Thymus (tissue), 11 donors: Measurements from ENCODE around the gene ETS1. TPM values are rescaled to one million over a fixed set of nuclear protein-coding genes. Genes with fewer than 3 reads are reported as not detected.
A peak's percentile ranks its signal among the peaks of the same experiment; 100 is the strongest.

Experiments
- DNase-seq, 9 donors: peaks; one replicate each; pipeline ENCODE4 v3.0.0-alpha.2; 2013; ENCODE audit warnings: low spot score in 9 of 9, low read depth in 6 of 9, missing footprints in 1 of 9
- H3K27ac ChIP-seq, 2 donors: one replicate each; pipeline ENCODE4 v1.5.1; 2013; ENCODE audit warnings: control low read depth in 1 of 2, low read depth in 1 of 2, low read length in 1 of 2, mild to moderate bottlenecking in 1 of 2, moderate library complexity in 1 of 2
- H3K27me3 ChIP-seq, 2 donors: one replicate each; pipeline ENCODE4 v1.5.1; 2013; ENCODE audit warnings: low read length in 1 of 2; ENCODE audit not compliant: control insufficient read depth in 2 of 2, insufficient read depth in 1 of 2
- H3K36me3 ChIP-seq, 2 donors: one replicate each; pipeline ENCODE4 v1.5.1; 2013; ENCODE audit warnings: low read length in 1 of 2, mild to moderate bottlenecking in 1 of 2, moderate library complexity in 1 of 2; ENCODE audit not compliant: control insufficient read depth in 2 of 2, insufficient read depth in 2 of 2
- H3K4me1 ChIP-seq, 2 donors: one replicate each; pipeline ENCODE4 v1.5.1; 2013; ENCODE audit warnings: low read length in 2 of 2; ENCODE audit not compliant: control insufficient read depth in 2 of 2, insufficient read depth in 2 of 2
- H3K4me3 ChIP-seq, 2 donors: one replicate each; pipeline ENCODE4 v1.5.1; 2013; ENCODE audit warnings: low read length in 2 of 2, control low read depth in 1 of 2, mild to moderate bottlenecking in 1 of 2
- H3K9me3 ChIP-seq, 2 donors: one replicate each; pipeline ENCODE4 v1.5.1; 2013; ENCODE audit warnings: low read length in 1 of 2, mild to moderate bottlenecking in 1 of 2; ENCODE audit not compliant: control insufficient read depth in 2 of 2, insufficient read depth in 1 of 2
- WGBS: extraction: QIAGEN DNeasy Blood & Tissue Kit; methylation state at CpG from one replicate; pipeline ENCODE4 v1.1.7; 2013; 5-methylcytosine and 5-hydroxymethylcytosine counted together
- polyA plus RNA-seq: library from polyadenylated mRNA; stranded (reverse); fragments of 200-250 nt; gene quantifications from one replicate; pipeline ENCODE4 v1.2.3, GENCODE V29; 2013
- total RNA-seq: library from RNA; stranded (reverse); fragments of 120-200 nt; gene quantifications from one replicate; pipeline ENCODE4 v1.2.4, GENCODE V29; 2013
- donor health status: healthy.

The ETS1 gene
- total and polyA plus RNA-seq, 2 donors = 171 to 223 TPM

DNA sequence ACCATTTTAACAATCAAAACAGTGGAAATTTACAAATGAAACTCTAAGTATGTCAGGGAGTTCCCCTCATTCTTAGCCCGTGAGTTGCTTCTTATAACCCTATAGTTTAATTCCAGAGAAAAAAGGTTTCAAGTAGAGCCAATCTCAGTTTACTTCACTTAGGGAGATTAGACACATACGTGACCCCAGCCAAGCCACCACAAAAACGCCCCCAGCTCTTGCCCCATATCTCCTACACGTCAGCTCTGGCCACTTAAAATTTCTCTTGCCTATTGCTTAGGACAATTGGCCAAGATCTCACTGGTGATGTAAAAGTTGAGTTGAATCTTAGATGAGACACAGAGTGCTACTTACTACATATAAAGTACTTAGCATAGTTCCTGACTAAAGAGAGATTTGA is 166.4 kb downstream of the ETS1 start:
- Histone ChIP-seq H3K9me3 (no peaks in the 10 kb centered on the region), H3K27ac (no peak overlapping the region), H3K27me3 (no peaks in the 10 kb centered on the region), H3K36me3 (no peaks in the 10 kb centered on the region), H3K4me3 (no peak overlapping the region), H3K4me1 (peaks cover 33 to 51% of the 10 kb centered on the region in 2 donors)
- WGBS = 87% methylated on average over 4 of the region's 4 CpGs
- no peak for DNase-seq

DNA sequence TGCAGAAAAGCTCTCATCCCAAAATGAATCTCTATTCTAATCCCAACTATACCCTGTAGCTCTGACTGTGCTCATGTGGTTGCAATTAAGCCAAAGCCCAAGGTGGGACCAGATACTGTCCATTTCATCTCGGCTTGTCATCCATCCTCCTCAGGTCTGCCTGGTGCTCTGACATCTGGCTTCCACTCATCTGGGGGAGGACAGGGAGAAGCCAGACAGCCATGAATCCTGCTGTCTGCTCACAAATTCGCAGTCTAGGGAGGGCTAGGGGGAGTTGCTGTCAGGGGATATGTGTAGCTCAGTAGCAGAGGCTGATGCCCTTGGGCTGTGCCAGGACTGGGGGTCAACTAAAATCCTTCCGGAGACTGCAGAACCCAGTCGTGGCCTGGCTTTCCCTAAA is 167.1 kb downstream of the ETS1 start:
- no peaks in the 10 kb centered on the region for H3K27me3 ChIP-seq
- H3K4me3 ChIP-seq = no peak overlapping the region
- no peak overlapping the region for H3K27ac ChIP-seq
- 95% methylated on average over 4 of the region's 4 CpGs for WGBS
- no peak for DNase-seq
- H3K36me3 ChIP-seq = no peaks in the 10 kb centered on the region
- peaks cover 33 to 50% of the 10 kb centered on the region in 2 donors for H3K4me1 ChIP-seq
- H3K9me3 ChIP-seq = no peaks in the 10 kb centered on the region

DNA sequence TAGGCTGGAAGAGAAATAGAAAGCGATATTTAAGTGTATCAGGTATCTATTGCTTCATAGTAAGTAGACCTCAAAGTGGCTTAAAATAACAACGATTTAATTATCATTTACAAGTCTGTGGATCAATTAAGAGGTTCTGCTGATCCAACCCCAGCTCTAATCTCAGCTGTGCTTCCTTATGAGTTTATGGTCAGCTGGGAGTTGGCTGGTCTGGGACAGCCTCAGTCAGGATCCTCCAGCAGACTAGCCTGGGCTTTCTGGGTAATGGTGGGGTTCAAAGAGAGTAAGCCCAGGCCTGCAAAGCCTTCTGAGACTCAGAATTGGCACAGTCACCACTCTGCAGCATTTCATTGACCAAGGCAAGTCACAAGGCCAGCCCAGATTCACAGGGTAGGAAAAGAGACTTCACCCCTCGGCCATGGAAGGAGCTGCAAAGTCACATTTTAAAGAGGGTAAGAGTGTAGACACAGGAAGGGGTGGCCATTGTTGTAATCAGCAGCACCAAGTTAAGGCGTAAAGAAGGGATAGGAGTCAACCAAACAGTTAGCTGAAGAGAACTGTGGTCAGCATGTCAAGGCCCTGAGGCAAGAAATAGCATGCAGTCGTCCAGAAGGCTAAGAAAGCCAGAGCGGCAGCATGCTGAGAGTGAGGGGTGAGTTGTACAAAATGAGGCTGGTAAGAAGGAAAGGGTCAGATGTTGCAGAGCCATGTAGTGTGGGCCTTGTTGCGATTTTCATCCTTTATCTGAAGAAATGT is 168.2 kb downstream of the ETS1 start:
- no peak overlapping the region for H3K27ac ChIP-seq
- no peaks in the 10 kb centered on the region for H3K27me3 ChIP-seq
- peaks cover 29 to 39% of the 10 kb centered on the region in 2 donors for H3K4me1 ChIP-seq
- 98% methylated on average over 7 of the region's 7 CpGs for WGBS
- no peak overlapping the region for H3K4me3 ChIP-seq
- H3K9me3 ChIP-seq = no peaks in the 10 kb centered on the region
- no peak for DNase-seq
- H3K36me3 ChIP-seq = no peaks in the 10 kb centered on the region

DNA sequence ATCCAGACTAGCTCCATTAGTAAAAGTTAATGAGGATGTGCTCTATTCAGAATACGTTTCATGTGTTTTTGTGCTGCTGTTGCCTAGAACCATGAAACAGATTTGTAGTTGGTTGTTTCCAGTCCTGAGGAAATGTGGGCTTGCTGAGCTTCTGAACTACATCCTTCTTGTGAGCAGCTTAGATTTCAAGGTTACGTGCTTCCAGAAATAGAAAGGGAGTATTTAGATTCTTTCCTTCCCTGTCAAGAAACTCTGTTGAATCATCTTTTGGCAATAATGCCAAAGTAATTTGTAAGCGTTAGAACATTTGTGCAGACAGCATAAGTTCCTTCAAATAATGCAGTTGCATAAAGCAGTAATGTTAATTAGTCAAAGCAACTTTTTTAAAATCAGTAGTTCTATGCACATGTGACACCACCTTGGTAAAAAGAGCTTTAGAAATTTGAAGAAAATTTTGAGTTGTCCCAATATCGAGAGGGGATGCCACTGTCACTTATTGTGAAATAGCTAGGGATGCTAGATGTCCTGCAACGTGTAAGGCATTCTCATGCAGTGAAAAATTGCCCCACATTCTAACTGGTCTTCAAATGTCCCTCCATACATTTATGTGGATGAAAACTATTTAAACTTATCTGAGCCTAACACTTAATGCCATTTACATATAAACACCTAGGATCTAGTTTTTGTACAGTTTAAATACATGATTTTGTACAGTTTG is 169.6 kb downstream of the ETS1 start:
- WGBS = 83% methylated on average over 5 of the region's 5 CpGs
- H3K4me1 ChIP-seq = peaks cover 18 to 26% of the 10 kb centered on the region in 2 donors
- H3K36me3 ChIP-seq = no peaks in the 10 kb centered on the region
- H3K27me3 ChIP-seq = no peaks in the 10 kb centered on the region
- DNase-seq = no peak
- no peaks in the 10 kb centered on the region for H3K9me3 ChIP-seq
- no peak overlapping the region for H3K27ac ChIP-seq
- H3K4me3 ChIP-seq = no peak overlapping the region

DNA sequence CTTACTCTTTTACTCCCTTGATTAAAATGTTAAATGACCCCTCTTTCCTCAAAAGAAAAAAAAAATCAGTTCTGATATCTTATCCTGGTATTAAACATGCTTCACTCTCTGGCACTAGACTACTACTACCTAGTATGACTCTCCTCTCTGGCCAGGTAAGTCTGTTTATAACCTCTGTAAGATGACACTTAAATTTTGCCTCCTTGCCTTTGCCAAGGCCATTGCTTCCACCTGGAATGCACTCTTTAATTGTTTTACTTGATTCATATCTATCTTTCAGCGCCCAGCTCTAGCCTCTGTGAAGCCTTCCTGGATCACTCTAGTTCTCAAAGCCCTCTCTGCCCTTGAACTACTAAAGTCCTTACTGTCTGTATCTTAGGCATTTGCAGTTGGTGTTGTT is 170.4 kb downstream of the ETS1 start:
- no peak for DNase-seq
- Histone ChIP-seq H3K9me3 (no peaks in the 10 kb centered on the region), H3K4me1 (peaks cover 11 to 20% of the 10 kb centered on the region in 2 donors), H3K27ac (no peak overlapping the region), H3K36me3 (no peaks in the 10 kb centered on the region), H3K27me3 (no peaks in the 10 kb centered on the region), H3K4me3 (no peak overlapping the region)
- 100% methylated on average over 1 of the region's 1 CpG for WGBS

DNA sequence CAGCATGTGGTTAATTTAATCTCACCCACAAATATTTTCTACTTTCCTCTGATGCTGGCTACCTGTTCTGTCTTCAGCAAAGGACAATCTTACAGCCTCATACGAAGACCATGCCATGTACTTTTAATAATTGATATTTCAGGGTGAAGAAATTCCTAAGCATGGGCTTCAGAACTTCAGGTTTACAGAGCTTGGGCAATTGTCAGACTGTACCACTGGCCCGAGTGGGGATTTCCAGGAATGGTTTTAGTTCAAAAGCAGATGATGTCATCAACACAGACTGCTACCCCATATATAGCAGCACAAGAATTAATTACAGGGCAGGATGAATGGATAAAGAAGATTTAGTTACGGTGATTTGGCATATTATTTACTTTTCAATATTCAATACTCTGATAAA is 171.8 kb downstream of the ETS1 start:
- H3K36me3 ChIP-seq = no peaks in the 10 kb centered on the region
- H3K27ac ChIP-seq = no peak overlapping the region
- no peak overlapping the region for H3K4me3 ChIP-seq
- H3K27me3 ChIP-seq = no peaks in the 10 kb centered on the region
- no peak for DNase-seq
- no peaks in the 10 kb centered on the region for H3K9me3 ChIP-seq
- peaks cover 10 to 16% of the 10 kb centered on the region in 2 donors for H3K4me1 ChIP-seq
- WGBS = 96% methylated on average over 3 of the region's 3 CpGs

DNA sequence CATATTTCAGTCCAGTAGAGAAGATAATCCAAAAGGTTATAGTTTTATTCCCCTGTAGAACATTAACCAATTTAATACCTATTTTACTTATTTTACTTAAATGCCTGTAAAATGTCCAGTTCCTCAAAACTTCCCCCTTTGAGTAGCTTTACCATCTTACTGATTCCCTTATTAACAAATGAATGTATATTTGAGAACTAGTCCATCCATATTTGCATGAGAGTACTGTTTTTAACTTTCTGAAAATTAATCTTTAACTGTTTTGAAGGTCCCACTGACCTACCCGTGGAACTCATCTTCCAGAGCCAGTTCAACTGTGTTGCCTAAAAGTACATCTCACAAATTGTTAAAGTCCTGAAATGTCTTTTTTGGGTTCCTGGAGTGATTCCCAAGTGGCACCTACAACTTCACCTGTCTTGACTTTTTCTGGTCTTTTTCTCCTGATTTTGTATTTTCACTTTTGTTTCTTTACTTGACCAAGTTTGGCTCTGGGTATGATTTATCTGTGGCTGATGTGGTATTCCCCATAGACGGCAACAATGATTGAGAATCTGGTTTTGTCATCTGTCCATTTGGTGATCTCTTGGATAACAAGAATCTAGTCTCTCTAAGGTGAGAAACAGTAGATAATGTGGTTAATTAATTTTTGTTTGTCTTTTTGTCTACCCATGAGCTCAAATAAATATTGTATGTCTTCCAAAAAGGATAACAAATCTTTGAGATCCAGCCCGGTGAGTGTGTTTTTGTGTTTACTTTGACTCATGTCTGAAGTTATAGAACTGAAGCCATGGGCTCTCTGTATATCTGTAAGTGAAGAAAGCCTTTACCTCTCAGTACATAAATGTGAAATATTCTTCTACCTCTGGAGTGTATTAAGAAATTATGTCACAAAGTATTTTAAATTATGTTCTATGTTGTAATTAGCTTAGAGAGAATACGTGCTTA is 174.2 kb downstream of the ETS1 start:
- H3K27ac ChIP-seq = no peak overlapping the region
- WGBS = 95% methylated on average over 4 of the region's 4 CpGs
- no peak overlapping the region for H3K4me3 ChIP-seq
- no peak for DNase-seq
- H3K36me3 ChIP-seq = no peaks in the 10 kb centered on the region
- no peaks in the 10 kb centered on the region for H3K27me3 ChIP-seq
- peaks cover 7 to 16% of the 10 kb centered on the region in 2 donors for H3K4me1 ChIP-seq
- H3K9me3 ChIP-seq = no peaks in the 10 kb centered on the region

DNA sequence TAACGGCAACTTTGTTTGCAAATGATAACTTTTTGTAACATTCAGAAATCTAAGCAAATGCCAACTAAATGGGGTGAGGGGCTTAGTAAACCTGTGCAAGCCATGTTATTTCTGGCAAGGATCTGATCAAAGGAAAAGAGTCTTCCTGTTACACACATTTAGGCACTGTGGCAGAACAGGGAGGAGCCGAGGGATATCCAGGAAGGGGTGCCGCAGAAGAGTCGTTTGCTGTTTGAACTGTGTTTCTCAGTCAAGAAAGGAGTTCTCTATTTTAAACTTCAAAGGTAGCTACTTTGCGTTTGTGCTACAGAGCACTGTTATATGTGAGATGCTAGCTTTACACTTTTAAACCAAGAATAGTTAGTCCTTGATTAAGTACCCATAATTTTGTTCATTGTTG is 175.5 kb downstream of the ETS1 start:
- WGBS = 22% methylated on average over 5 of the region's 5 CpGs
- Histone ChIP-seq H3K27ac (peak overlapping the region; percentile 69 to 85), H3K27me3 (no peaks in the 10 kb centered on the region), H3K4me1 (peaks cover 6 to 18% of the 10 kb centered on the region in 2 donors), H3K4me3 (no peak overlapping the region), H3K36me3 (no peaks in the 10 kb centered on the region), H3K9me3 (no peaks in the 10 kb centered on the region)
- peak in 7 of 9 donors; percentile 37 to 81 (median 65) for DNase-seq
